SK-N-SH (cell line): ENCODE results near the gene ZNF207. TPM values are rescaled to one million over a fixed set of nuclear protein-coding genes. Genes with fewer than 3 reads are reported as not detected.

Experiments used
- polyA plus RNA-seq, 3 experiments: library from polyadenylated mRNA; depleted of rRNA; stranded (reverse); fragments of >200 nt; gene quantifications; 2 replicates each; pipeline ENCODE4 v1.2.3, GENCODE V29; 2012
- small RNA-seq, 7 experiments: library from RNA; depleted of rRNA; stranded (forward); fragments of <200 nt; gene quantifications; one replicate each; pipeline ENCODE3, GENCODE V24; 2012

Gene ZNF207
- polyA plus RNA-seq, 1 of the 3 experiments (the other 2 are of a cell fraction), result 122 TPM

Small RNAs within 50 kb of the gene (small RNA-seq; reads per million reads assigned to genes)
- gene AC005899.6, result 0 reads per million in 7 experiments

Other genes with a start within 250 kb of the ZNF207 start
- 25.0 and 36.1 TPM in 2 replicates for gene RHOT1, start 207.7 kb upstream of the ZNF207 start, polyA plus RNA-seq (2012; rRNA removed)
- gene RHBDL3, start 84.3 kb upstream of the ZNF207 start, polyA plus RNA-seq (2012; rRNA removed), result 0.39 and 0.72 TPM in 2 replicates
- 14.2 and 19.4 TPM in 2 replicates for gene C17orf75, start 8.0 kb upstream of the ZNF207 start, polyA plus RNA-seq (2012; rRNA removed)
- 63.1 and 81.9 TPM in 2 replicates for gene PSMD11, start 94.4 kb downstream of the ZNF207 start, polyA plus RNA-seq (2012; rRNA removed)
- gene CDK5R1, start 136.8 kb downstream of the ZNF207 start, polyA plus RNA-seq (2012; rRNA removed), result 1.0 and 1.4 TPM in 2 replicates